Gastroesophageal sphincter (tissue), 4 donors: ENCODE data around the gene MEIS2. TPM values are rescaled to one million over a fixed set of nuclear protein-coding genes. Genes with fewer than 3 reads are reported as not detected.
"Not testable (repeated sequence)": the region's sequence is repeated elsewhere in the genome, so short reads cannot be mapped to it uniquely, and the experiment has no call there.

Source experiments
- ATAC-seq: fragments of 150-250 bp; one replicate; pipeline ENCODE4 v1.9.1; 2016; ENCODE audit warnings: mild to moderate bottlenecking, moderate library complexity
- H3K27ac ChIP-seq, 4 donors: fragments of 200-600 bp; sonication (generic) in 3 of 4; 1 replicate in 3 of 4; 2 replicates in 1 of 4; pipeline ENCODE4 v1.5.1; 2016 to 2019
- H3K27me3 ChIP-seq: fragments of 200-600 bp; sonication (generic); one replicate; pipeline ENCODE4 v1.5.1; 2019
- H3K36me3 ChIP-seq, 2 donors: fragments of 200-600 bp; sonication (generic); one replicate each; pipeline ENCODE4 v1.5.1; 2019; ENCODE audit warnings: control low read depth in 1 of 2
- H3K4me1 ChIP-seq, 3 donors: fragments of 200-600 bp; sonication (generic); 1 replicate in 2 of 3; 2 replicates in 1 of 3; pipeline ENCODE4 v1.5.1; 2016 to 2019; ENCODE audit warnings: control low read depth in 2 of 3
- H3K4me3 ChIP-seq, 2 donors: fragments of 200-600 bp; sonication (generic); one replicate each; pipeline ENCODE4 v1.5.1; 2019; ENCODE audit warnings: mild to moderate bottlenecking in 1 of 2, moderate library complexity in 1 of 2
- H3K9me3 ChIP-seq, 3 donors: fragments of 200-600 bp; sonication (generic); one replicate each; pipeline ENCODE4 v1.5.1; 2017 to 2019; ENCODE audit warnings: control low read depth in 2 of 3
- EP300 ChIP-seq: sonication (generic); formaldehyde crosslinking; IDR thresholded peaks from one replicate; pipeline ENCODE4 v1.6.1; 2017; ENCODE audit warnings: antibody characterized with exemption, mild to moderate bottlenecking
- POLR2A ChIP-seq, 2 donors: fragments of 450-650 bp; IDR thresholded peaks; one replicate each; pipeline ENCODE4 v1.6.1; 2017; ENCODE audit warnings: antibody characterized with exemption in 2 of 2, mild to moderate bottlenecking in 2 of 2, moderate library complexity in 1 of 2
- POLR2AphosphoS5 ChIP-seq: sonication (generic); formaldehyde crosslinking; IDR thresholded peaks from one replicate; pipeline ENCODE4 v1.6.1; 2017; ENCODE audit warnings: antibody characterized with exemption
- WGBS, 2 donors: methylation state at CpG; one replicate each; pipeline ENCODE4 v1.1.5; 2018; ENCODE audit warnings: low coverage in 1 of 2; 5-methylcytosine and 5-hydroxymethylcytosine counted together
- total RNA-seq, 4 donors: library from RNA; depleted of rRNA; stranded (reverse); fragments of >200 nt; gene quantifications; one replicate each; pipeline ENCODE4 v1.1.0, GENCODE V29; 2016
- TF ChIP-seq, protein P1 (sequence below), 4 experiments: fragments of 200-600 bp in 2 of 4; fragments of 450-650 bp in 2 of 4; sonication (generic) in 1 of 4; IDR thresholded peaks; one replicate each; pipeline ENCODE4 v1.5.1; 2017 to 2019; ENCODE audit warnings: antibody characterized with exemption in 4 of 4, mild to moderate bottlenecking in 2 of 4, moderate library complexity in 2 of 4

MEIS2 gene
- total RNA-seq, 4 donors from 2014 or later: 43.1 to 108 (median 85.7) TPM

DNA sequence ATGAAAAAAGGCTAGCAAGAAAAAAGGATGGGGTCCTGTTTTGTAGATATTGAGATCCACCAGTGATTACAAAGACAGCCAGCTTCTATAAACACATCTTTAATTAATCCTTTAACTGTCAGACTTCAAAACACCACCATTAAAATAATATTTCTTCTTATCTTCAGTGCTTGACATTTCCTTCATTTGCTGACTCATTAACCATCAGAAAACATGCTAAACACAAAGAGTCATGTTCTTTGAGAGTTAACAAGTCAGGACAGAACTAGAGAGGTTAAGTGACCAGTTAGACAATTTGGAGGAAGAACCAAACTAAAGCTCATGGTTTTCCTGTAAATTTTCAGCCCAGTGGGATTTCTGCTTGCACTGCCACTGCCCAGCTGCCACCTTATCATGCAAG lies 111.4 kb downstream of the MEIS2 start:
- Histone ChIP-seq H3K36me3 (no peaks in the 10 kb centered on the region), H3K27ac (no peak overlapping the region), H3K4me3 (no peak overlapping the region), H3K9me3 (no peaks in the 10 kb centered on the region), H3K4me1 (peaks cover 0 to 6% (median 5%) of the 10 kb centered on the region in 3 donors), H3K27me3 (no peaks in the 10 kb centered on the region)
- TF ChIP-seq EP300: no peak
- TF ChIP-seq, protein P1, sequence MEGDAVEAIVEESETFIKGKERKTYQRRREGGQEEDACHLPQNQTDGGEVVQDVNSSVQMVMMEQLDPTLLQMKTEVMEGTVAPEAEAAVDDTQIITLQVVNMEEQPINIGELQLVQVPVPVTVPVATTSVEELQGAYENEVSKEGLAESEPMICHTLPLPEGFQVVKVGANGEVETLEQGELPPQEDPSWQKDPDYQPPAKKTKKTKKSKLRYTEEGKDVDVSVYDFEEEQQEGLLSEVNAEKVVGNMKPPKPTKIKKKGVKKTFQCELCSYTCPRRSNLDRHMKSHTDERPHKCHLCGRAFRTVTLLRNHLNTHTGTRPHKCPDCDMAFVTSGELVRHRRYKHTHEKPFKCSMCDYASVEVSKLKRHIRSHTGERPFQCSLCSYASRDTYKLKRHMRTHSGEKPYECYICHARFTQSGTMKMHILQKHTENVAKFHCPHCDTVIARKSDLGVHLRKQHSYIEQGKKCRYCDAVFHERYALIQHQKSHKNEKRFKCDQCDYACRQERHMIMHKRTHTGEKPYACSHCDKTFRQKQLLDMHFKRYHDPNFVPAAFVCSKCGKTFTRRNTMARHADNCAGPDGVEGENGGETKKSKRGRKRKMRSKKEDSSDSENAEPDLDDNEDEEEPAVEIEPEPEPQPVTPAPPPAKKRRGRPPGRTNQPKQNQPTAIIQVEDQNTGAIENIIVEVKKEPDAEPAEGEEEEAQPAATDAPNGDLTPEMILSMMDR (IDR thresholded peaks at IDR 0.05): no peak
- TF ChIP-seq POLR2A (IDR thresholded peaks at IDR 0.05): no peak
- TF ChIP-seq POLR2AphosphoS5: no peak
- no peak for ATAC-seq

DNA sequence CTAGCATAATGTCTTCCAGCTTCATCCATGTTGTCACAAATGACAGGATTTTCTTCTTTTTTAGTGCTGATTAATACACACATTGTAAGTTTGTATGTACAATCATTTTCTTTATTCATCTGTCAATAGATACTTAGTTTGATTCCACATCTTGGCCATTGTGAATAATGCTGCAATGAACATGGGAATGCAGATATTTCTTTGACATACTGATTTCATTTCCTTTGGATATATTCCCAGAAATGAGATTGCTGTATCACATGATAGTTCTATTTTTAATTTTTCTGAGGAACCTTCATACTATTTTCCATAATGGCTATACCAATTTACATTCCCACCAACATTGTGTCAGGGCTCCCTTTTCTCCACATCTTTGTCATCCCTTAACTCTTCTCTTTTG lies 117.9 kb downstream of the MEIS2 start:
- TF ChIP-seq, protein P1 (IDR thresholded peaks at IDR 0.05): no peak
- TF ChIP-seq POLR2AphosphoS5 (no peak), EP300 (no peak), POLR2A (IDR thresholded peaks at IDR 0.05) (no peak)
- H3K4me3 ChIP-seq: no peak overlapping the region
- H3K4me1 ChIP-seq: no peaks in the 10 kb centered on the region
- no peak for ATAC-seq
- no peaks in the 10 kb centered on the region for H3K36me3 ChIP-seq
- no peaks in the 10 kb centered on the region for H3K27me3 ChIP-seq
- H3K27ac ChIP-seq: no peak overlapping the region
- no peaks in the 10 kb centered on the region for H3K9me3 ChIP-seq

DNA sequence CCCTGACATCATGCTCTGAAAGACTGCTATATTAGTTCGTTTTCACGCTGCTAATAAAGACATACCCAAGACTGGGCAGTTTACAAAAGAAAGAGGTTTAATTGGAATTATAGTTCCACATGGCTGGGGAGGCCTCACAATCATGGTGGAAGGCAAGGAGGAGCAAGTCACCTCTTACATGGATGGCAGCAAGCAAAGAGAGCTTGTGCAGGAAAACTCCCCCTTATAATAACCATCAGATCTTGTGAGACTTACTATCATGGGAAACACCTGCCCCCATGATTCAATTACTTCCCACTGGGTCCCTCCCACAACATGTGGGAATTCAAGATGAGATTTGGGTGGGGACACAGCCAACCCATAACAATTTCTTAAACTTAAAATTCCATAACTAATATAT lies 120.1 kb downstream of the MEIS2 start:
- H3K27ac ChIP-seq, H3K36me3 ChIP-seq, ATAC-seq, H3K9me3 ChIP-seq, H3K4me3 ChIP-seq, H3K27me3 ChIP-seq, H3K4me1 ChIP-seq: not testable (repeated sequence)
- WGBS, 2 donors: 93 to 100% methylated on average over 2 of the region's 2 CpGs

DNA sequence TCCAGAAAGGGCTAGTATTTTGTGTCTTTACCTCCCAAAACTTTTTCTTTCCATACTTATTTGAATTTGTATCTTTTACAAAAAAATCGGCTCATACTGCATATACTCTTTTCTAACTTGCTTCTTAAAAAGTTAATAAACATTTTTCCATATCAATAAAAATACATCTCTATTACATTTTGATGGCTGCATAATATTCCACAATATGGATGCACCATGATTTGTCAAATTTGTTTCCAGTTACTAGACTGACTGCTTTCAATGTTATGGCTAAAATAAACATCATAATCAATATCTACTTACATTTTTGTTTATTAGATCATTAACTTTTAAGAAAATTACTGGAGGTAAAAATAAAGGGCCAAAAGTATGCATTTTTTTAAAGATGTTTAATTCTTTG lies 121.7 kb downstream of the MEIS2 start:
- no peak for ATAC-seq
- no peaks in the 10 kb centered on the region for H3K27me3 ChIP-seq
- H3K27ac ChIP-seq: no peak overlapping the region
- no peaks in the 10 kb centered on the region for H3K9me3 ChIP-seq
- H3K36me3 ChIP-seq: no peaks in the 10 kb centered on the region
- WGBS, 2 donors: 100% methylated on average over 1 of the region's 1 CpG
- no peak for TF ChIP-seq EP300
- TF ChIP-seq, protein P1 (IDR thresholded peaks at IDR 0.05): no peak
- no peak for TF ChIP-seq POLR2A (IDR thresholded peaks at IDR 0.05)
- TF ChIP-seq POLR2AphosphoS5: no peak
- H3K4me1 ChIP-seq: peaks cover 0 to 9% (median 0%) of the 10 kb centered on the region in 3 donors
- H3K4me3 ChIP-seq: no peak overlapping the region

DNA sequence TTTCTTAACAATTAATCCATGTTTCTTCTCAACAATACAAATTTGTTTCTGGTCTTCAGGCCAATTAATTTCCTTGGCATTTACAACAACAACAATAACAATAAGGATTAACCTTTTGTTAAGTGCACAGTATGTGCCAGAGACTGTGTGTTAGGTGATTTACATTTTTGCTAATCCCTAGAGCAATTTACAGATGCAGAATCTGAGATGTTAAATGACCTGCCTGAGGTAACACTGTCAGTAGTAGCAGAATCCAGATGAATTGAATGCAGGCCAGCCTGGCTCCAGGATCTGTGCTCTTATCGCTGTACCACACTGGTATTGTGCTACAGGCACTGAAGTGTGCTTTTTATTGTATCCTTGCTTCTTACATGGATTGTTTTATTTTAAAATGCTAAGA lies 122.2 kb downstream of the MEIS2 start:
- H3K9me3 ChIP-seq: no peaks in the 10 kb centered on the region
- ATAC-seq: no peak
- no peaks in the 10 kb centered on the region for H3K36me3 ChIP-seq
- 33 to 50% methylated on average over 1 of the region's 1 CpG for WGBS, 2 donors
- H3K27ac ChIP-seq: no peak overlapping the region
- H3K27me3 ChIP-seq: no peaks in the 10 kb centered on the region
- no peak overlapping the region for H3K4me3 ChIP-seq
- TF ChIP-seq POLR2AphosphoS5 (no peak), POLR2A (IDR thresholded peaks at IDR 0.05) (no peak), EP300 (no peak)
- TF ChIP-seq, protein P1 (IDR thresholded peaks at IDR 0.05): no peak
- peaks cover 0 to 9% (median 0%) of the 10 kb centered on the region in 3 donors for H3K4me1 ChIP-seq

DNA sequence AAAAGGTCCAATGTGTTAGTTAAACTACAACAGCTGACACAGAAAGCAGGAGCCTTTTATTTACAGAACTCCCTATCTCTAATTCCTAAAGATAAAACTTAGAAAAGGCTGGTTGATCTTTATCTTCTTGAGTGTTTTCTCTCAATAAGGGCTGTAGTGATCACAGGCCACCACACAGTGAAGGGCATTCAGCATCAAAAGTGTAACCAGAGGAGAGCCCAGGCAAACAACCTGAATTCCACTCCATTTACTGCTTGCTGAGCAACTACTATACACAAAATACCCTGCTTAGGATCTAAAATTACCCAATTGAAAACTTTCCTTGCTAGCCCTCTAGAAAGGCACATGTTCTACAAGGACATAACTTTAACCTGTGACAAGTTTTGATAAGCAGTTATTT lies 122.7 kb downstream of the MEIS2 start:
- Histone ChIP-seq H3K27me3 (no peaks in the 10 kb centered on the region), H3K36me3 (no peaks in the 10 kb centered on the region)
- ATAC-seq: no peak

More for the DNA sequence above, 122.7 kb downstream of the MEIS2 start:
- H3K4me3 ChIP-seq: no peak overlapping the region
- H3K27ac ChIP-seq: no peak overlapping the region
- TF ChIP-seq, protein P1 (IDR thresholded peaks at IDR 0.05): no peak
- no peak for TF ChIP-seq POLR2A (IDR thresholded peaks at IDR 0.05)
- no peak for TF ChIP-seq EP300
- TF ChIP-seq POLR2AphosphoS5: no peak
- H3K4me1 ChIP-seq: peaks cover 0 to 9% (median 0%) of the 10 kb centered on the region in 3 donors
- no peaks in the 10 kb centered on the region for H3K9me3 ChIP-seq
